HG02798 (cell line): ENCODE results near the gene WDR44.
A peak's percentile ranks its signal among the peaks of the same experiment; 100 is the strongest.
"Not testable (repeated sequence)": the region's sequence is repeated elsewhere in the genome, so short reads cannot be mapped to it uniquely, and the experiment has no call there.

Experiments
- ATAC-seq: cut with Tn5 transposase; IDR thresholded peaks from one replicate; pipeline ENCODE4 v1.9.1; 2021; ENCODE audit warnings: mild to moderate bottlenecking; ENCODE audit not compliant: unreplicated experiment, poor library complexity

Gene WDR44

GRCh38 chrX:118345464-118346257, at the start of gene WDR44:
WDR44 (plus strand) TSS chrX:118346106; CDS start chrX:118346504, 398 bp downstream.
- peak; percentile 93 for ATAC-seq

- not testable (repeated sequence) for ATAC-seq
Observed at GRCh38 chrX:118305827-118306226, 40.1 kb upstream of the WDR44 start.

GRCh38 chrX:118315529-118315928, 30.4 kb upstream of the WDR44 start:
- no peak for ATAC-seq

GRCh38 chrX:118324588-118324987, 21.3 kb upstream of the WDR44 start:
- ATAC-seq, result no peak

- no peak for ATAC-seq
Observed at GRCh38 chrX:118325453-118325852, 20.5 kb upstream of the WDR44 start.

- ATAC-seq, result no peak
Observed at GRCh38 chrX:118329175-118329574, 16.7 kb upstream of the WDR44 start.

GRCh38 chrX:118337687-118338086, 8.2 kb upstream of the WDR44 start:
- ATAC-seq, result no peak

GRCh38 chrX:118338930-118339329, 7.0 kb upstream of the WDR44 start:
- ATAC-seq, result no peak

- peak; percentile 1 for ATAC-seq
Observed at GRCh38 chrX:118345045-118345463, 852 bp upstream of the WDR44 start.

- ATAC-seq, result peak; percentile 26
Observed at GRCh38 chrX:118346258-118347094, 570 bp downstream of the WDR44 start.

- ATAC-seq, result no peak
Observed at GRCh38 chrX:118347131-118347530, 1.2 kb downstream of the WDR44 start.

GRCh38 chrX:118347736-118348135, 1.8 kb downstream of the WDR44 start:
- no peak for ATAC-seq

- no peak for ATAC-seq
Observed at GRCh38 chrX:118348186-118348810, 2.4 kb downstream of the WDR44 start.

- ATAC-seq, result no peak
Observed at GRCh38 chrX:118349188-118349587, 3.3 kb downstream of the WDR44 start.

- ATAC-seq, result no peak
Observed at GRCh38 chrX:118350221-118350620, 4.3 kb downstream of the WDR44 start.

GRCh38 chrX:118350706-118351105, 4.8 kb downstream of the WDR44 start:
- no peak for ATAC-seq

GRCh38 chrX:118352566-118352965, 6.7 kb downstream of the WDR44 start:
- ATAC-seq, result no peak

- peak; percentile 47 for ATAC-seq
Observed at GRCh38 chrX:118353081-118353850, 7.4 kb downstream of the WDR44 start.

GRCh38 chrX:118355225-118355920, 9.5 kb downstream of the WDR44 start:
- ATAC-seq, result peak; percentile 40
